HG03108 (cell line): Measurements from ENCODE around the gene NRF1.
"Not testable (repeated sequence)": the region's sequence is repeated elsewhere in the genome, so short reads cannot be mapped to it uniquely, and the experiment has no call there.

Source experiments
- ATAC-seq: cut with Tn5 transposase; IDR thresholded peaks from one replicate; pipeline ENCODE4 v1.9.1; 2021; ENCODE audit warnings: moderate library complexity; ENCODE audit not compliant: unreplicated experiment

NRF1 gene

DNA sequence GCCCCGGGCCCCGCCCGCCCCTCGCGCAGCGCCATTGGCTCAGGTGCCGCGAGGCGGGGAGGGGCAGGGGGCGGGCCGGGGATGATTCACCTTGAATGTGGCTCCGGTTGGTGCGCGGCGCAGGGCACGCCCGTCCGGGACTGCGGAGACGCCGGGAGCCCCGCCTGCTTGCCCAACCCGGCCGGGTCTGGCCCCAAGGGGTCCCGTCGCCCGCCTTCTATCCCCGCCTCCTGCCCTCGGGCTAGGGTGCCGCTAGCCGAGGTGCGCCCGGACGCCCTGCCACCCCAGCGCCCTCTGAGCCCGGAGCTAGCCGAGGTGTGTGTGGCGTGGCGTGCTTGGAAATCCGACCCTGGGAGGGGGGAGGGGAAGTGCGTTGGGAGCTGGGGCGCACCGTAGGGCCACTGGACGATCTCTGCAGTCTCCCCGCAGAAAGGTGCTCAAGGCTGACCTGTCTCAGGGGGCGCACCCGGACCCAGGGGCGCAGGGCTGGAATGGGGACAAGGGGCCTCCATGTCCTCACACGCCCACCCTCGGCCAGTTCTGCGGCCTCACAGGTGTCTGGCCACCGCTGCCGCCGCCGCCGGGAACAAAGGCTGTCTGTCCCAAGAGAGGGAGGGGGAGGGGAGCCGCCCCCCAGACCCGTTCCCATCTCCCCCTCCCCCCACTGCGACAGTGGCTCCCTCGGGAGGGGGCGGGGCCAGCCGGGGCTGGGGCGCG is 168.9 kb downstream of the NRF1 start:
- peak; percentile 46 for ATAC-seq

- ATAC-seq, result no peak
Measured at GRCh38 chr7:129780974-129781927, 169.7 kb downstream of the NRF1 start.

DNA sequence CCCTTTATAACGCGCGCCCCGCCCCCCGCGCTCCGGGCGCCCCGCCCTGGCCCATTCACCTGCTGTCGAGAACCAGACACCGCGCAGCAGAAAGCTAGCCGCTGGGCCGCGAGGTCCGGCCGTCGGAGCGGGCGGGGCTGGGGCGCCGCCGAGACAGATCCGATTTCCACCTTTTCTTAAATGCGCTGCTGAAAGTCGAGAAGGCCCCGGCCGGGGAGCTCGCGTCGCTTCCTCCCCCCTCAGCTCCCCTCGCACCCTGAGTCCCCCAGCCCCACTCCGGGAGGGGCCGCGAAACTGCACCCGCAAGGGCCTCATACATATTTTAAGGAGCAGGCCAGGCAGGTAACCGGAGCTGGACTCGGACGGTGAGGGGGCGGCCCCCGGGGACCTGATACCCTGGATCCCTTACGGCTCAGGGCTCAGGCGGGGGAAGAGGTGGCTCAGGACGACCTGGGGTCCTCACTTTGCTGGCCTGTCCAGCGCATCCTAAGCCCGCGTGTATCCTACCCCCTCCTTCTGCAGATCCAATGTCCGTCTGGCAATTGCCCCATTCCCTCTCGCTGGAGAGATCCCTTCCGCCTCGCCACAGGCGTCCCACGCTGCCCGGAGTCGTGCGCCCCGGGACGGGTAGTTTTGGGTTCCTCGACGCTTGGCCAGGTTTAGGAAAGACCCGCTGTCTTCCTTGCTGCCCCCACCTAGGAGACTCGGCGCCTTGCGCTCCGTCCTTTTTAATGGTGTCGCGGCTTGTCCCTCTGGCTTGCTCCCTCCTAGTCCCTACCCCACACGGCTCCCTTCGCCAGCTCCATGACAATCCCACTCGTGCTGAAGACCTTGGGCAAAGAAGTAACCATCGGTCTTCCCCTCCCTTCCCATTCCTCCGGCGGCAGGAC is 170.7 kb downstream of the NRF1 start:
- ATAC-seq, result no peak

DNA sequence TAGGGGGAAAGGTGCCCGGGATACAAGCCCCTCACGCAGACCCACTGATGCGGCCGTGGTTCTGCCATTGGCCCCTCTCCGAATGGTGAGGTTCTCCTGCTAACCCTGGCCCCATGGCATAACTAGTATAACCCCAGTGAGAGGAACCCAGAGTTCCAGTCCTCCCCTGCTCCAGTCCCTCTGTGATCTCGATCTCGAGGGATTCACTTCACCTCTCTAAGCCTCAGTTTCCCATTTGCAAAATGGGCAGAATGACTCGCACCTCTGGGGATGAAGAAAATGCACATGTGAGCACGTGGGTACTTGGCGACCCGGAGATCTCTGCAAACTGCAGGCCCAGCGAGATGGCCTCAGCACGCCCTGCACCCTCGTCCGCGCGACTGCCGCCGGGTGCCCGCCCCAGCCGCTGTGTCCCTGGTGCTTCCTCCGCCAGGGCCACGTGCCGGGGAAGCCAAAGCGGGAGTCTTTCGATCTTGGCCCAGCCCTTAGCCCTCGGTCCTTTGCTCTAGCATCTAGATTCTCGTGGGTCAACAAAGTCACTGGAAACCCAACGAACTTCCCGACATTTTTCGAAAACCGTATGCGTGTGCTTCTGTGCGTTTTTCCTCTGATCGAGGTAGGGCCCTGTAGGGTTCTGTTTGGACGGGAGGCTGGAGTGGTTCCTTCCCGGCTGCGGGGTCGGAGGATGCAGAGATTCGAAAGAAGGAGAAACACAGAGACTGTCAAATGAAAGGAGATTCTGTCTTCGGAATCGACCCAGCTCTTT is 171.5 kb downstream of the NRF1 start:
- no peak for ATAC-seq

- ATAC-seq, result no peak
Measured at GRCh38 chr7:129783584-129783919, 172.0 kb downstream of the NRF1 start.

DNA sequence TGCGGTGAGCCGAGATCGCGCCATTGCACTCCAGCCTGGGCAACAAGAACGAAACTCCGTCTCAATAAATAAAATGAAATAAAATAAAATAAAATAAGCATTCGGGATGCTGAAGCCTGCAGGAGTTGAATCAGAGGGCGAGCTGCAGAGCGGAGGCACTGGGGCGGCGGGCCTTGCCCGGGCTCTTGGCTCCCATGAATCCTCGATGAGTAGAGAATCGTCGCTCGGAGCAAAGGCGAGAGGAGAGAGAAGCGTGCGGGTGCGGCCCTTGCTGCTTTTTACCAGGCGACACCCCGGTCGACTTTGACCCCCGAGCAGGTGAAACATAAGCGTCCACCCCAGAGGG is 172.9 kb downstream of the NRF1 start:
- ATAC-seq, result no peak

GRCh38 chr7:129784783-129785684 is 173.5 kb downstream of the NRF1 start:
- ATAC-seq, result no peak

DNA sequence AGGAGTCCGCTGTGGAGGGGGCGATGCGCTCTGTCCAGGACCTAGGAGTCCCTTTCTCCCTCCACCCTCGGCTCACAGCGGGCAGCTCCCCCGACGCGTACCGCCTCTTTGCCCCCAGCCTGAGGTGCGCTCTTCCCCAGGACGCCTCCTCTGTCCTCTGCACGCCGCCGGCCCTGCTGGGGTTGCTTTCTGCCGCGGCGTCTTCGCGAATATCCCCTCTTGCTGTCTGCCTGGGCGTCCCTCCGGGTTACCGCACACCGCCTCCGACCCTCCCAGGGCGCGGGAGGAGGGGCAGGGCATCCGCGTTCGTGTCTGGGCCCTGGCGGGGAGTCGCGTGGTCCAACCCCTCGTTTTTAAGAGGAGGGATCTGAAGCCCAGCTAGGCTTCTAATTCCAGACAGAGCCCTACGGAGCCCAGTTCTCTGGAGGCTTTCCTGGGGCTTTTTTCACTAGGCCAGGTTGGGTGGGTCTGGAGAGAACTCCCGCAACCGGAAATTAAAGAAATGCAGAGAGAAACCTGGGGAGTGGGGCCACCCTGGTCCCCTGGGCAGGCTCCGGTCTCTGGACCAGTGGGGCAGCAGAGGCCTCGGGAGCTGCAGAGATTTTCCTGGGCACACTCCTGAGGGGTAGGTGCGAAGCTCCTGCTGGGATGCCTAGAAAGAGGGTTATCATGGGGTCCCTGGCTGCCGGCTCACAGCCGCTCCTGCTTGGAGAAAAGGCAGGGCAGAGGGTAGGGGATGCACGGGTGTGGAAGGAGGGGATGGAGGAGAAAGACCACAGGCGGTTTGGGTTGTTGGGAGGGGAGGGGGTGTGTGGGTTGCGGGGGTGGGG is 174.4 kb downstream of the NRF1 start:
- no peak for ATAC-seq

DNA sequence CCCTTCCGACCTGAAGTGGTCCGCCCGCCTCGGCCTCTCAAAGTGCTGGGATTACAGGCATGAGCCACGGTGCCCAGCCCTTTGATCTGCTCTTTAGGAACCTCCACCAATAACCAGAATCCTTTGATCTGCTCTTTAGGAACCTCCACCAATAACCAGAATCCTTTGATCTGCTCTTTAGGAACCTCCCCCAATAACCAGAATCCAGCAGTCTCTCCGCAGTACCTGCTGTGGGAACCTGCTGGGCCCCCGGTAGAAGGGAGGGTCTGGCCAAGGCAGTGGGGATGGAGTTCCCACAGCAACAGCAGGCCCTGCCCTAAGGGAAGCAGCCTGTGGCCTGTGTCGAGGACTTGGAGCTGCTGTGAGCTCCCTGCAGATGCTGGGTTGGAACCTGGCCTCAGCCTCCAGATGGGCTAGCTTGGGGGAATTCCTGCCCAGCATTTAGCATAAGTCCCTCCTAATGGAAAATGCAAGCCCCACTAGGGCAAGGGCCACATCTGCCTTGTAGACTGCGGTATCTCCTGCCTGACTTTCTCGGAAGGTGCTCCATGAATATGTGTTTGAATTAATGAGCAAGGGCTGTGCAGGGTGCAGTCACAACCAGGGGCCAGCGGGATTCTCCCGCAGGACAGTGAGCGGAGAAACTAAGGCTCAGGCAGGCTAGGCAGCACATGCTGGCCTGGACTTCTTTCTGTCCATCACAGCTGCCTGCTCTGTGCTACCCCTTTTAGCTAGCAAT is 175.5 kb downstream of the NRF1 start:
- ATAC-seq, result no peak

DNA sequence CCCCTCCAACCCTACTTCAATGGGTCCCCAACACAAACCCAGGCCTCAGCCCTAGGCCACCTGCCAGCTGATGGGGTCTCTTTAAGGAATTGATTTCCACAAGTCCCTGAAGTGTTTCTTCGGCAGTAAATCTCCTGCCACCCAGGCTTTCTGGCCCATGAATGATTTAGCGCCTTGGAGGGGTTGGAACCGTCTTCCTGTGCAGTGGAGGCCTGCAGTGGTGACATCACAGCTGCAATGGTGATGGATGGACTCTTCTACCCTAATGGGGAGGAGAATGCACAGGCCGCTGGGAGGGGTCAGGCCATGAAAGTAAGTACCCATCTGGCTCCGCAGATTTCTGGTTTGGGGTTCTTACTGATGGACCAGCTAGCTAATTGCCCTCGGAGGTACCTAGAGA is 177.5 kb downstream of the NRF1 start:
- no peak for ATAC-seq

- ATAC-seq, result no peak
Measured at GRCh38 chr7:129789652-129790051, 178.1 kb downstream of the NRF1 start.

DNA sequence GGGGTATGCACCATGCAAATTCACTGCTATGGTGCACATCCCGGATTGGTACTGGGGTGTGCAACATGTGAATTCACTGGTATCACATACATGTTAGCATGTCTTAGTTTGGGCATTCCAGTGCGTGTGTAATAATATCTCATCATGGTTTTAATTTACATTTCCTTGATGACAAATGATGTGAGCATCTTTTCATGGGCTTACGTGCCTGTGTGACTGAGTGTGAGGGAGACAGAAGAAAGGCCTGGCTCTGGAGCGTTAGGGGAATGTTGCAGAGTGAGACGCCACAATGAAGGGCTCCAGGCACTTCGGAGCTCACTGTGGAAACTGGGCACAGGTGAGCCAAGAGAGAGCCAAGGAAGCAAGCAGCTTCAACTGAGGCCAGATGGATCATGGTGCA is 178.6 kb downstream of the NRF1 start:
- no peak for ATAC-seq

DNA sequence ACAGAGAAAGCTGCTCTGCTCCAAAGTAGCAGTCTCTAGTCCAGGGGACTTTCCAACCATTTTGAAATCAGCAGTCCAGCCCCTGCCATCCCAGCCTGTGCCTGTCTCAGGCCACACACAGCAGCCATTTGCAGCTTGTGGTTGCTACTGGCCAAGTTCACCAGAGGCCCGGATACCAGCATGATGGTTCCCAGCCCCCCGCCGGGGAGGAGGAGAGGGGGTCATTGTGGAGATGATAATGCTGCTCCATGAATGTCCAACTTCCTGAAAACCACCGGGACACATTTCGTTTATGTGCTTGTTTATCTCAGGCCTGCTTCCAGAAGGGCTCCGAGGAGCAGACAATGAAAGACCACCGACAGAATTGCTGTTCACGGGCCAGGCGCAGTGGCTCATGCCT is 181.2 kb downstream of the NRF1 start:
- ATAC-seq, result no peak

DNA sequence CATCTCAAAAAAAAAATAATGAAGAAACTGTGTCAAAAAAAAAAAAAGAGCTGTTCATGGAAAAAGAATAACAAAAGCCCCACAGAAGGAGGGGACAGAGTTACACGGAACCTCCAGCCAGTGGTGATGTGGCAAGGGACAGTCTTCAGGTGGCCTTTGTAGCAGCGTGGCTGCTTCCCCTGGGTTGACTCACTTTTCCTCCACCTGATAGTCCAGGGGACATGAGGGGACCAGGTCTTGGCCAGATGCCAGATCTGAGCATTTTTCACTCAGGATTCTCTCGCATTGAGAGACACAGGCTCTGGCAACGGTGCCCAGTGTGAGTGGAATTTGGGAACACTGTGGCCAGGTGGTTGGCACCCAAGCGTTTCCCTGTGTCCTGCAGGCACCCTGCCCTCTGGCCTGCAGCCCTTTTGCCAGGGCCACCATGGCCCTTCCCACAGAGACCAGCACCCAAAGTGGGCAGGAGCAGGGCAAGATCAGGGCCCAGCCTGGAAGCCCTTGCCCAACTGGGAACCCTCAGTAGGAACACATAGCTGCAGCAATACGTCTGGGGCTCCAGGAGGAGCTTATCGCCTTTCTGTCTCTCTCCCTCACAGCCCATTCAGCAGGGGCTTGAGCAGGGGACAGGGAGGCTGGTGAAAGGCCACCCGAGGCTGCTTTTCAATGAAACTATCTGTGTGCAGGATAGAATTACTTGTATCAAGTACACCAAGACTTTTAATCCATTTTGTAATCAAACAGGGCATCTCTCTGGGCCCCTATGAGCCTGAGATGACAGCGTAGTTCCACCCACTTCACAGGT is 182.2 kb downstream of the NRF1 start:
- ATAC-seq, result no peak

- ATAC-seq, result not testable (repeated sequence)
Measured at GRCh38 chr7:129794461-129794860, 182.9 kb downstream of the NRF1 start.

- no peak for ATAC-seq
Measured at GRCh38 chr7:129796186-129796775, 184.8 kb downstream of the NRF1 start.
